NCI-H146 (cell line): Measurements from ENCODE around the gene GALNT7.
A peak's percentile ranks its signal among the peaks of the same experiment; 100 is the strongest.

Source experiments
- DNase-seq: peaks from one replicate; lab custom pipeline; 2025; lab: John Stamatoyannopoulos, UW

Gene GALNT7

GRCh38 chr4:173347467-173347866 lies 178.9 kb downstream of the GALNT7 start:
- no peak for DNase-seq

GRCh38 chr4:173357939-173358338 lies 189.3 kb downstream of the GALNT7 start:
- peak; percentile 5 for DNase-seq

- DNase-seq = no peak
These were observed 192.1 kb downstream of the GALNT7 start for GRCh38 chr4:173360587-173361221.

- no peak for DNase-seq
These were observed 194.1 kb downstream of the GALNT7 start for GRCh38 chr4:173362666-173363065.

GRCh38 chr4:173365359-173365996 lies 196.9 kb downstream of the GALNT7 start:
- DNase-seq = no peak

GRCh38 chr4:173367285-173367684 lies 198.7 kb downstream of the GALNT7 start:
- DNase-seq = no peak

GRCh38 chr4:173367946-173368345 lies 199.3 kb downstream of the GALNT7 start:
- no peak for DNase-seq

GRCh38 chr4:173370130-173370476 lies 201.5 kb downstream of the GALNT7 start:
- peak; percentile 38 for DNase-seq

- DNase-seq = peak; percentile 97
These were observed 202.1 kb downstream of the GALNT7 start, which contains the start of gene SAP30 for GRCh38 chr4:173370477-173371291. TSS of gene SAP30 (plus strand) at chr4:173370954. CDS start at chr4:173371183, 229 bp downstream.

GRCh38 chr4:173371292-173372192 lies 202.9 kb downstream of the GALNT7 start:
- peak; percentile 60 for DNase-seq
